WTC11 (cell line): ENCODE measurements around the gene SPAST.

Source experiments
- ARID4B ChIP-seq: sonication (generic); formaldehyde crosslinking; IDR thresholded peaks from 2 replicates; pipeline ENCODE4 v1.8.0; 2023; ENCODE audit warnings: missing genetic modification reagents, mild to moderate bottlenecking, borderline replicate concordance
- CREM ChIP-seq: sonication (generic); formaldehyde crosslinking; IDR thresholded peaks from 2 replicates; pipeline ENCODE4 v1.8.1; 2022; ENCODE audit warnings: mild to moderate bottlenecking, missing genetic modification reagents, moderate library complexity
- CTCF ChIP-seq: fragments of 200-600 bp; IDR thresholded peaks from 2 replicates; pipeline ENCODE4 v1.8.0; 2022; ENCODE audit warnings: antibody characterized with exemption
- ERG ChIP-seq: fragments of 250-450 bp; sonication (Bioruptor Pico); IDR thresholded peaks from 2 replicates; pipeline ENCODE4 v1.8.0; 2021; ENCODE audit warnings: mild to moderate bottlenecking
- MAX ChIP-seq: sonication (generic); formaldehyde crosslinking; IDR thresholded peaks from 2 replicates; pipeline ENCODE4 v1.8.0; 2022; ENCODE audit warnings: mild to moderate bottlenecking, missing genetic modification reagents
- NR2C2 ChIP-seq: sonication (generic); formaldehyde crosslinking; IDR thresholded peaks from 2 replicates; pipeline ENCODE4 v1.8.0; 2022; ENCODE audit warnings: mild to moderate bottlenecking, missing genetic modification reagents
- PRDM15 ChIP-seq: sonication (generic); formaldehyde crosslinking; IDR thresholded peaks from 2 replicates; pipeline ENCODE4 v1.8.0; 2022; ENCODE audit warnings: missing genetic modification reagents
- ZNF121 ChIP-seq: sonication (generic); formaldehyde crosslinking; IDR thresholded peaks from 2 replicates; pipeline ENCODE4 v1.8.0; 2023; ENCODE audit warnings: missing genetic modification reagents
- ZNF512 ChIP-seq: sonication (generic); formaldehyde crosslinking; IDR thresholded peaks from 2 replicates; pipeline ENCODE4 v1.8.1; 2022; ENCODE audit warnings: missing genetic modification reagents, borderline replicate concordance

GRCh38 chr2:32168513-32168912 is 105.2 kb downstream of the SPAST start:
- no peak for TF ChIP-seq MAX (CRISPR knock-in tag)
- TF ChIP-seq CREM, result no peak
- no peak for TF ChIP-seq ZNF512 (CRISPR knock-in tag)
- no peak for TF ChIP-seq CTCF
- no peak for TF ChIP-seq ARID4B (CRISPR knock-in tag)
- TF ChIP-seq ERG (CRISPR knock-in tag), result no peak
- TF ChIP-seq PRDM15 (CRISPR knock-in tag), result no peak
- no peak for TF ChIP-seq ZNF121 (CRISPR knock-in tag)
- TF ChIP-seq NR2C2 (CRISPR knock-in tag), result no peak
